Measurements from ENCODE around the gene PPP2R2C.

Gene PPP2R2C

DNA sequence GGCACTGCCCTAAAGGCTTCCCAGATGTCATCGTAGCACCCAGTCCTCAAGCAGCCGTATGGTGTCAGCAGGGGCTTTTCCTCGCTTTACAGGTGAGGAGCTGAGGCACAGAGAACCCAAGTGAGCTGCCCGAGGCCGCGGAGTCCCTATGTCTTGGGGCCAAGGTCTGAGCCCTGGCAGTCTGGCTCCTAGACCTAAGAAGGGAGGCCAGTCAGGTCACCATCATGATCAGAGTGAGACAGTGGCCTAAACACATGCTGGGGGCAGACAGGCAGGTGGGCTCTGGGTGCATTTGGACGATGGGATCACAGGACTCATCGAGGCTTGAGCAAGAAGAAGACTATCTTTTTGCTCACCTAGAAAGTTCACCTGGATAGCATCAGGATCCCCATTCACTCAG, 107.8 kb downstream of the PPP2R2C start (continued):
- TF ChIP-seq ZFP41 (tag by site-specific recombination; IDR thresholded peaks at IDR 0.05; ENCODE audit: borderline replicate concordance): no peak
- no peak for TF ChIP-seq ZNF626 (tag by site-specific recombination; IDR thresholded peaks at IDR 0.05)
- TF ChIP-seq ZNF837 (tag by site-specific recombination; IDR thresholded peaks at IDR 0.05): no peak

- POLR2A ChIA-PET: interaction anchor here (0.7 kb wide), 1 partner anchor 22 kb away, joined by 3 read pairs; no protein-coding TSS in a partner anchor
- H3K9me3 ChIP-seq (ENCODE audit: control insufficient read depth, insufficient read depth, low read depth, low read length): no peaks in the 10 kb centered on the region
- no peaks in the 10 kb centered on the region for H3K4me1 ChIP-seq (ENCODE audit: control insufficient read depth, insufficient read depth, low read length)
- no peak overlapping the region for H3K4me3 ChIP-seq (ENCODE audit: low read depth, low read length)
- CTCF ChIA-PET: no interaction called here
- H3K27ac ChIP-seq (ENCODE audit: extremely low read depth, low read depth, low read length): no peak overlapping the region
- peaks cover 0 to 6% of the 10 kb centered on the region in 2 experiments; a peak in 1 of 3 replicates for H3K36me3 ChIP-seq (ENCODE audit: control insufficient read depth in 2 of 2, insufficient read depth in 1 of 2, low read length in 2 of 2)
- no peak for TF ChIP-seq ZNF626 (tag by site-specific recombination; IDR thresholded peaks at IDR 0.05)
- no peak for TF ChIP-seq GLI2 (tag by site-specific recombination; IDR thresholded peaks at IDR 0.05; ENCODE audit: borderline replicate concordance, low read depth)
- no peak for TF ChIP-seq INSM2 (tag by site-specific recombination; IDR thresholded peaks at IDR 0.05)
- no peak for TF ChIP-seq PRDM2 (tag by site-specific recombination; IDR thresholded peaks at IDR 0.05; ENCODE audit: borderline replicate concordance)
- TF ChIP-seq, protein P1, sequence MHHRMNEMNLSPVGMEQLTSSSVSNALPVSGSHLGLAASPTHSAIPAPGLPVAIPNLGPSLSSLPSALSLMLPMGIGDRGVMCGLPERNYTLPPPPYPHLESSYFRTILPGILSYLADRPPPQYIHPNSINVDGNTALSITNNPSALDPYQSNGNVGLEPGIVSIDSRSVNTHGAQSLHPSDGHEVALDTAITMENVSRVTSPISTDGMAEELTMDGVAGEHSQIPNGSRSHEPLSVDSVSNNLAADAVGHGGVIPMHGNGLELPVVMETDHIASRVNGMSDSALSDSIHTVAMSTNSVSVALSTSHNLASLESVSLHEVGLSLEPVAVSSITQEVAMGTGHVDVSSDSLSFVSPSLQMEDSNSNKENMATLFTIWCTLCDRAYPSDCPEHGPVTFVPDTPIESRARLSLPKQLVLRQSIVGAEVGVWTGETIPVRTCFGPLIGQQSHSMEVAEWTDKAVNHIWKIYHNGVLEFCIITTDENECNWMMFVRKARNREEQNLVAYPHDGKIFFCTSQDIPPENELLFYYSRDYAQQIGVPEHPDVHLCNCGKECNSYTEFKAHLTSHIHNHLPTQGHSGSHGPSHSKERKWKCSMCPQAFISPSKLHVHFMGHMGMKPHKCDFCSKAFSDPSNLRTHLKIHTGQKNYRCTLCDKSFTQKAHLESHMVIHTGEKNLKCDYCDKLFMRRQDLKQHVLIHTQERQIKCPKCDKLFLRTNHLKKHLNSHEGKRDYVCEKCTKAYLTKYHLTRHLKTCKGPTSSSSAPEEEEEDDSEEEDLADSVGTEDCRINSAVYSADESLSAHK (tag by site-specific recombination; IDR thresholded peaks at IDR 0.05): no peak
- no peak for TF ChIP-seq ZNF394 (tag by site-specific recombination; IDR thresholded peaks at IDR 0.05; ENCODE audit: borderline replicate concordance)
- TF ChIP-seq, protein P2, sequence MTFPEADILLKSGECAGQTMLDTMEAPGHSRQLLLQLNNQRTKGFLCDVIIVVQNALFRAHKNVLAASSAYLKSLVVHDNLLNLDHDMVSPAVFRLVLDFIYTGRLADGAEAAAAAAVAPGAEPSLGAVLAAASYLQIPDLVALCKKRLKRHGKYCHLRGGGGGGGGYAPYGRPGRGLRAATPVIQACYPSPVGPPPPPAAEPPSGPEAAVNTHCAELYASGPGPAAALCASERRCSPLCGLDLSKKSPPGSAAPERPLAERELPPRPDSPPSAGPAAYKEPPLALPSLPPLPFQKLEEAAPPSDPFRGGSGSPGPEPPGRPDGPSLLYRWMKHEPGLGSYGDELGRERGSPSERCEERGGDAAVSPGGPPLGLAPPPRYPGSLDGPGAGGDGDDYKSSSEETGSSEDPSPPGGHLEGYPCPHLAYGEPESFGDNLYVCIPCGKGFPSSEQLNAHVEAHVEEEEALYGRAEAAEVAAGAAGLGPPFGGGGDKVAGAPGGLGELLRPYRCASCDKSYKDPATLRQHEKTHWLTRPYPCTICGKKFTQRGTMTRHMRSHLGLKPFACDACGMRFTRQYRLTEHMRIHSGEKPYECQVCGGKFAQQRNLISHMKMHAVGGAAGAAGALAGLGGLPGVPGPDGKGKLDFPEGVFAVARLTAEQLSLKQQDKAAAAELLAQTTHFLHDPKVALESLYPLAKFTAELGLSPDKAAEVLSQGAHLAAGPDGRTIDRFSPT (tag by site-specific recombination; IDR thresholded peaks at IDR 0.05): no peak
- TF ChIP-seq ZFP41 (tag by site-specific recombination; IDR thresholded peaks at IDR 0.05; ENCODE audit: borderline replicate concordance): no peak
- no peak for TF ChIP-seq ZNF530 (tag by site-specific recombination; IDR thresholded peaks at IDR 0.05; ENCODE audit: low read depth)
- TF ChIP-seq ZSCAN4 (tag by site-specific recombination; IDR thresholded peaks at IDR 0.05): no peak
- TF ChIP-seq HOXA7 (CRISPR knock-in tag; IDR thresholded peaks at IDR 0.05; ENCODE audit: borderline replicate concordance): no peak
- no peak for TF ChIP-seq ZNF513 (tag by site-specific recombination; IDR thresholded peaks at IDR 0.05)
- no peak for TF ChIP-seq ZSCAN18 (tag by site-specific recombination; IDR thresholded peaks at IDR 0.05)
- no peak for TF ChIP-seq KLF1 (tag by site-specific recombination; IDR thresholded peaks at IDR 0.05)
- TF ChIP-seq ZNF18 (tag by site-specific recombination; IDR thresholded peaks at IDR 0.05): no peak
Measured at GRCh38 chr4:6364146-6364545, 108.3 kb downstream of the PPP2R2C start.
